ENCODE data around the gene SNIP1.

Gene SNIP1

GRCh38 chr1:37553927-37554808 is at the start of gene SNIP1:
SNIP1 (minus strand) TSS chr1:37554293; CDS start chr1:37554229, 64 bp downstream.
- H3K27me3 ChIP-seq (ENCODE audit: insufficient read depth, low read length, poor library complexity) = no peaks in the 10 kb centered on the region
- H3K79me2 ChIP-seq (ENCODE audit: insufficient read depth, low read length) = peaks cover 45% of the 10 kb centered on the region
- peak within 1 kb of the TSS; percentile 77 to 83 for H3K4me3 ChIP-seq (ENCODE audit: low read depth in 1 of 2, low read length in 2 of 2)
- ATAC-seq (ENCODE audit: insufficient read depth, low read depth) (peak; percentile 99), DNase-seq (peak; percentile 93)
- H4K20me1 ChIP-seq (ENCODE audit: insufficient read depth, low read length) = peaks cover 17% of the 10 kb centered on the region
- H3K27ac ChIP-seq (ENCODE audit: low read length) = peak within 1 kb of the TSS; percentile 80
- H3K9me3 ChIP-seq (ENCODE audit: insufficient read depth, low read length, severe bottlenecking) = peaks cover 4% of the 10 kb centered on the region
- peaks cover 32% of the 10 kb centered on the region for H3K4me1 ChIP-seq (ENCODE audit: insufficient read depth, low read length)
- peak within 1 kb of the TSS; percentile 83 for H3K4me2 ChIP-seq (ENCODE audit: insufficient read depth, low read length)
- H3K9ac ChIP-seq (ENCODE audit: low read depth, low read length) = peak within 1 kb of the TSS; percentile 83
- H2AFZ ChIP-seq (ENCODE audit: low read depth, low read length) = peak within 1 kb of the TSS; percentile 84
- H3K36me3 ChIP-seq (ENCODE audit: insufficient read depth, low read length) = peaks cover 29% of the 10 kb centered on the region
- TF ChIP-seq CTCF (IDR thresholded peaks at IDR 0.05; ENCODE audit: borderline replicate concordance, extremely low read depth, low read length, poor library complexity, severe bottlenecking) (no peak), EZH2 (IDR thresholded peaks at IDR 0.05; ENCODE audit: borderline replicate concordance, low read depth, low read length, severe bottlenecking) (no peak)

GRCh38 chr1:37602750-37603694 is 48.9 kb upstream of the SNIP1 start:
- Histone ChIP-seq H3K79me2 (ENCODE audit: insufficient read depth, low read length) (no peaks in the 10 kb centered on the region), H3K9me3 (ENCODE audit: insufficient read depth, low read length, severe bottlenecking) (no peaks in the 10 kb centered on the region), H3K4me1 (ENCODE audit: insufficient read depth, low read length) (no peaks in the 10 kb centered on the region), H3K36me3 (ENCODE audit: insufficient read depth, low read length) (no peaks in the 10 kb centered on the region), H3K9ac (ENCODE audit: low read depth, low read length) (no peak overlapping the region), H4K20me1 (ENCODE audit: insufficient read depth, low read length) (no peaks in the 10 kb centered on the region), H3K4me2 (ENCODE audit: insufficient read depth, low read length) (no peak overlapping the region), H3K4me3 (ENCODE audit: low read depth in 1 of 2, low read length in 2 of 2) (no peak overlapping the region), H3K27me3 (ENCODE audit: insufficient read depth, low read length, poor library complexity) (peaks cover 38% of the 10 kb centered on the region), H2AFZ (ENCODE audit: low read depth, low read length) (no peak overlapping the region), H3K27ac (ENCODE audit: low read length) (no peak overlapping the region)
- ATAC-seq (ENCODE audit: insufficient read depth, low read depth) (peak; percentile 78), DNase-seq (peak; percentile 38)
- TF ChIP-seq CTCF (IDR thresholded peaks at IDR 0.05; ENCODE audit: borderline replicate concordance, extremely low read depth, low read length, poor library complexity, severe bottlenecking) (peak; percentile 77), EZH2 (IDR thresholded peaks at IDR 0.05; ENCODE audit: borderline replicate concordance, low read depth, low read length, severe bottlenecking) (no peak)

GRCh38 chr1:37601441-37601840 is 47.3 kb upstream of the SNIP1 start:
- no peak overlapping the region for H3K27ac ChIP-seq (ENCODE audit: low read length)
- H3K27me3 ChIP-seq (ENCODE audit: insufficient read depth, low read length, poor library complexity) = peaks cover 26% of the 10 kb centered on the region
- no peak overlapping the region for H3K4me2 ChIP-seq (ENCODE audit: insufficient read depth, low read length)
- ATAC-seq (ENCODE audit: insufficient read depth, low read depth) = no peak
- H3K9me3 ChIP-seq (ENCODE audit: insufficient read depth, low read length, severe bottlenecking) = no peaks in the 10 kb centered on the region
- no peak overlapping the region for H2AFZ ChIP-seq (ENCODE audit: low read depth, low read length)
- DNase-seq = no peak
- H4K20me1 ChIP-seq (ENCODE audit: insufficient read depth, low read length) = no peaks in the 10 kb centered on the region
- H3K36me3 ChIP-seq (ENCODE audit: insufficient read depth, low read length) = no peaks in the 10 kb centered on the region
- H3K9ac ChIP-seq (ENCODE audit: low read depth, low read length) = no peak overlapping the region
- H3K4me3 ChIP-seq (ENCODE audit: low read depth in 1 of 2, low read length in 2 of 2) = no peak overlapping the region
- no peak for TF ChIP-seq EZH2 (IDR thresholded peaks at IDR 0.05; ENCODE audit: borderline replicate concordance, low read depth, low read length, severe bottlenecking)
- no peak for TF ChIP-seq CTCF (IDR thresholded peaks at IDR 0.05; ENCODE audit: borderline replicate concordance, extremely low read depth, low read length, poor library complexity, severe bottlenecking)
- peaks cover 3% of the 10 kb centered on the region for H3K4me1 ChIP-seq (ENCODE audit: insufficient read depth, low read length)
- H3K79me2 ChIP-seq (ENCODE audit: insufficient read depth, low read length) = no peaks in the 10 kb centered on the region
